Activated CD4-positive, alpha-beta T cell treated with anti-CD3 and anti-CD28 coated beads, Interleukin-2, amount 50 U/mL, for 16 hours (primary cell): ENCODE measurements around the gene KCNH5.
"Not testable (repeated sequence)": the region's sequence is repeated elsewhere in the genome, so short reads cannot be mapped to it uniquely, and the experiment has no call there.

Experiments used
- DNase-seq: peaks from one replicate; pipeline ENCODE4 v3.0.0-alpha.2; 2020

The KCNH5 gene

DNA sequence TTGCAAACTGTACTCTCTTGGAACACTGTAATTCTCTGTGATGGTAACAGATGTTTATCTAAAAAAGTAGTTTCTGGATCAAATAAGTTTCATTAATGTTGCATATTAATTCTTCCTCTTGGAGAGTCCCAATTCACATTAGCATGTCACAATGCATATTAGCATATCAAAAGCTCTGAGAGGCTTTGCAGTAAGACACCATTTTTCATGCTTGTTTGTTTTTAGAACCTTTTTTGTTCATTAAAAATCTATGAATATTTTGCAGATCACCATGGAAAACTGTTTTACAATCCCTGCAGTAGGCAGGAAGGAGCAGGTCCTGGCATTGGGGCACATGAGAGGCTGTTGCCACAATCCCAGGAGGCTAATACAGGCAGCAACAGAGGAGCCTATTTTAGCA, 180.7 kb downstream of the KCNH5 start:
- DNase-seq, result no peak

DNA sequence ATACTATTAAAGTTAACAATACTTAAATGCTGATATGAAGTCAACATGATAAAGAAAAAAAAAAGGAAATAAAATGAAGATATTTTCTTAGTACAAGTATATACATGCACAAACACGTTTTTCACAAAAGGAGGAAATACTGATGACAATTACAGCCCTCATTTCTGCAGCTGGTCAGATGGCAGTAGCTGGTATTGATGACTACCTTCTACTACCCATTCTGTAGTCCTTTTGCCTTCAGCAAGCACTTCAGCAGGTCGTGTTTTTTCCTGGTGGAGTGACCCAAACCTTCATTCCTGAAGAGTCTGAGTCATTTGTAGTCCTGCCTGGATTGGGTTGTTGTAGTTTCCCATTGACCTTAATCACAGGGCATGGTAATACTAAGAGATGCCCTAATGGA, 187.2 kb downstream of the KCNH5 start:
- DNase-seq, result not testable (repeated sequence)

DNA sequence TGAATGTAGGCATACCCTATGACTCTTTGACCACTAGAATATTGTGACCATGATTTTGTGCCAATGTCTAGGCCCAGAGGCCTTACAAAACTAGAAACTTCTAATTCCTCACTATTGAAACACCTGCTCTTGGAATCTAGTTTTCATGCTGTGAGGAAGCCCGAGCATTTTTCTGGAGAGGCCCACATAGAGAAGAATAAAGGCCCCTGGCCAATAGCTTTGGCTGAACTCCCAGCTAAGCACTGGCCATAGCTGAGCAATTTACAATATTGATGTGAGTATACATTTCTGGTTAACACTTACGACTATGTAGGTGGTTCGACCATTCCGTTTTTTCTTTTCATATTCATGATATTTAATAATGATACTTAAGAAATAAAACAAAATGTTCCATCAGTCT, 190.3 kb downstream of the KCNH5 start:
- no peak for DNase-seq

DNA sequence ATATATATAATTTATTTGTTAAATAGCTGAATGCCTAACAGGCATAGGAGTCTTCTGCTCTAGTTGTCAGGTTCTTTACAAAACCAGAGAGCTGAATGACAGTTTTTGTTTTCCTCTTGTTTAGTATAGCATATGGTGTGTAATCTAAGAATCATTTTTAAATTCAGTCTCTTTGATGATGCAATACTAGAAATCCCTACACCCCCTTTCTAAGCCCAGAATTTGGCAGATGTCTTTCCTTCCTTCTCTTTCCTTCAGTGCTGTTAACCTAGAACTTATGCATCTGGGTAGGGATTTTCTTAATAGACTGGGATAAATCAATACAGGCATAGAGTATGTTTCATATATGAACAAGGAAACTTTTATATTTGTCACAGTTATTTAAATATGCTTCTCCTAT, 198.1 kb downstream of the KCNH5 start:
- DNase-seq, result no peak

DNA sequence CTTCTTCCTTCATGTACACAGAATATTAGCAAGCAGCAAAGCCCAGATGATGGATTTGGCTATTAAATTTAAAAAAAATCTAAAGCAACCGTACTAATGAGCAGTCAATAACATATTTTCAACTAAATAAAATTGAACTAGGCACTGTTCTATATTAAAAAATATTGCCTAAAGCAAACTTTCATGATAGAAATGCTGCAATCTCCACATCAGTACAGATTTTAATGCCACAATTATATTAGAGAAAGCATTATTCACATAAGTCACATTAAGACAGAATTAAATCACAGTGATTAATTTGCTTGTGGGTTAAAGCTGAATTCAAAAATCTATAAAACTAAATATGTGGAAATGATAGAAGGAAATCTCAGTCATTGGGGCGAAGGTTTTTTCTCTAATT, 200.7 kb downstream of the KCNH5 start:
- no peak for DNase-seq

DNA sequence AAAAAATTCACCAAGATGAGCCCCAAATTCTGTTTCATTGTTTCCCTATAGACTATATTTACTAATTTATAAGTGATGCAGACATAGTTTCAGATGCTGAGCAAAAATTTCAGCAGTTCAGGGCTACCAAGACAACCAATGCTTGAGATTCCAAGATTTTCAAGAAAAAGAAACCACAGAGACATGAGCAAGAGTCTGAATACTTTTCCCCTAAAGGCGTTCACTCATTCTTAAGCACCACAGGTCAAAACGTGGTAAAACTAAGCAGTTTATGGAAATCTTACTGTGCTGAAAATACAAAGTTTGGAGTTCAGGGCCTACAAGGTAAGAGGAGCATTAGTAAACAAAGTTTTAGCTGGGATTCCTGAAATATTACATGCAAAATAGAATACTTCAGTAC, 221.2 kb downstream of the KCNH5 start:
- DNase-seq, result no peak

DNA sequence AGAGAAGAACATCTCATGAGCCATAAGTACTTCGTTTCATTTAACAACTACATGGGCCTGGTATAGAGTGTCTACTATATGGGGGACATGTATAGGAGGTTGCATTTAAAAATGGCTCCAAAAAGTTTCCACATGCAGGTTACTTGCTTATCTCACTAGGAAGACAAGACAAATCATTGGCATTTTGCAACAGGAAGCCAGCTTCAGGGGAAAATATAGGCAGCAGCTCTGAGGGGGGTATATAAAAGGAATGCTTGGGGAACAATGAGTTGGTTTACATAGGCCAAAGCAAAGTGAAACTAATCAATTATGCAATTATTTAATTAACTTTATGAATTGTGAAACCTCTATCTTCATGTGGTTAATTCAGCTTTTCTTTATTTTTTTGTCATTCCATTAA, 225.3 kb downstream of the KCNH5 start:
- no peak for DNase-seq

DNA sequence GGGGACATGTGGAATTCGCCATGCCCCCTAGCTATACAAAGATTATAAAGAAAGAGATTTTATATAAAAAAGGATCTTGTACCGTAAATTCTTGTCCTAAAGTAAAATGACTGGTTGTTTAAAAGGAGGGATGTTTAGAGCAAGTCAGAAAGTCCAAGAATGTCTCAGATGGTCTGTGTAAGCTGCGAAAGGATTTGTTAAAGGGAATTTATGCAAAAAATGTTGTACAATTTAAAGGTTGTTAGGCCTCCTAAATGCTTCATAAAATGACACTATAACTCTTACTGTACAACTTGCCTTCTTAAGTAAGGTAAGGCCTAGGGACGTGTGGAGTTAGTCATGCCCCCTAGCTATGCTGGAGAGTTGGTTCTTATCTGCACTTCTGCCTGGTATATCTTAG, 237.6 kb downstream of the KCNH5 start:
- no peak for DNase-seq

DNA sequence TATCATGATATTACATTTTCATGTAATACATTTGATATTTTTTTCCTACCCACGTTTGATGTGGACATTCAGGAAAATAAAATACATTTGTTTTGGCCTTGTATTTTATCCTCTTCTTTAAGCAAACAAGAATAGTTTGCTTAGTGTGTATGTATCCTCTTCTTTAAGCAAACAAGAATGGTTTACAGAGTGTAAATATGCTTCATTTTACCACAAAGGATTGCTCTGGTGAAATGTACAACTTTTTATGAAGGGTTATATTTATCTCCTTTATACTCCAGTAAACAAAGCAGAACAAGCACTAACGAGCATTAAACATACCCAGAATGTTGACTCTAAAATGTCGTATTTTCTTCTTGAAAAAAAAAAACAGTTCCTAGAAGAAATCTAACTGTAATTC, 244.7 kb downstream of the KCNH5 start:
- DNase-seq, result no peak

DNA sequence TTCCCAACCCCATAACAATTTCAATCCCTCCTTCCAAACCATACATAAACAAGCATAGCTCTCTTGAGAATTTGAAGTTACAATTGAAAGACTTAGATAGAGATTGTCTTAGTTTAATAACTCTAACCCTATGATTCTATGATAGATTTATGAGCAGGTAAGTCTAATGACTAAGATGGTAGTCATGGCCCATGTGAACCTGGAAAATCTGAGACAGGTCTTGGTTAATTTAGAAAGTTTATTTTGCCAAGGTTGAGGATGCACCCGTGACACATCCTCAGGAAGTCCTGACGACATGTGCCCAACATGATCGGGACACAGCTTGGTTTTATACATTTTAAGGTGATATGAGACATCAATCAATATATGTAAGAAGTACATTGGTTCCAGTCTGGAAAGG, 248.8 kb downstream of the KCNH5 start:
- DNase-seq, result no peak

DNA sequence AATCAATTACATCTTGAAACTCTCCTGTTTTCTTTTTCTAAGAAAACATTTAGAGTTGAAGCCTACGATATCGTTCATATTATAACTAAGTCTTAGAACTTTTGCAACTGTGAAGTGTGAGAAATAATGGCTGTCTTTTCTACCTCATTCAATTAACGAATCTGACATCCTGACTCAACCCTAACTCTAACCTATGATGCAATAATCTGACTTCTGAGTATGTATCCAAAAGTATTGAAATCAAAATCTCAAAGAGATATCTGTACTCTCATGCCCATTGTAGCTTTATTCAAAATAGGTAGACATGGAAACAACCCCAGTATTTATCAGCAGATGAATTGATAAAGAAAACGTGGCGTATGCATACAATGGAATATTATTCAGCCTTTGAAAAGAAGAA, 252.7 kb downstream of the KCNH5 start:
- no peak for DNase-seq

DNA sequence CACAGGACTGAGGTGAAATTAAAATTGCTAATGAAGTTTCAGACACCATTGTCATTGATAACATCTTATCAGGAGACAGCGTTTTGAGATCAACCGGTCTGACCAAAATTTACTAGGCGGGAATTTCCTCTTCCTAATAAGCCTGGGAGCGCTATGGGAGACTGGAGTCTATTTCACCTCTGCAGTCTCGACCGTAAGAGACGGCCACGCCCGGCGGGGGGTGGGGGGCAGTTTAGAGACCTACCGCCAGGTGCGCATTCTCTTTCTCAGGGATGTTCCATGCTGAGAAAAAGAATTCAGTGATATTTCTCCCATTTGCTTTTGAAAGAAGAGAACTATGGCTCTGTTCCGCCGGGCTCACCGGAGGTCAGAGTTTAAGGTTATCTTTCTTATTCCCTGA, 263.9 kb downstream of the KCNH5 start:
- DNase-seq, result not testable (repeated sequence)

DNA sequence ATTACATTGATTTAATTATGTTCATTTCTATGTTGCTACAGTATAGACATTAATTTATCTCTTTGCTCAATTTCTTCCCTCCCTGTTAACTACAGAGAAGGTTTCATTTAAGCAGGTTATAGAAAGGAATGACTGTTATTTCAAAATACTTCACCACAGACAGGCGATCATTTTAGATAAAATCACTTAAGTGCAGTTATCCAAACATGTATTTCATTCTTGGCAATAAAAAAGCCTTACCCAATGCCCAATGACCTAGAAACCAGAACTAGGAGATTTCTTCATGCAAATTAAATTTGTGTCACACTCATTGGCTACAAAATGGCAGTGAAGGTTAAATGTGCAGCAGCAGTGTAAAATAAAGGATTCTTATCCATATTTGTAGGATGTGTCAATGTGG, 266.4 kb downstream of the KCNH5 start:
- no peak for DNase-seq

DNA sequence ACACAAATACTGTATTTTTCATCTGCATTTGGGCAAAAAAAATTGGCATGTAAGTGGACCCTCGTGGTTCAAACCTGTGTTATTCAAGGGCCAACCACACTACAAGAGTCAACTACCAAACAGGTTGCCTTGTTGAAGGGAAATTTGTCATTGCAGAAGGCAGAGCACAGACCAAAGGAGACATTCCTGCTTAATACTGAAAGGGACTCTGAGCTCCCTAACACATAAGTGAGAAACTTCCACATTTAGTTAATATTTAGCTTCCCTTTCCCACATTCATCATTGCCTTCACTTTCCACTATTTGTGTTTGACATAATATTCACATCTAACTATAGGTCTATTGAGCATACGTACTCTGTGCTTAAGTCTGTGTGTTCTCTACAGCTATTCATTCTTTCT, 266.9 kb downstream of the KCNH5 start:
- DNase-seq, result no peak

DNA sequence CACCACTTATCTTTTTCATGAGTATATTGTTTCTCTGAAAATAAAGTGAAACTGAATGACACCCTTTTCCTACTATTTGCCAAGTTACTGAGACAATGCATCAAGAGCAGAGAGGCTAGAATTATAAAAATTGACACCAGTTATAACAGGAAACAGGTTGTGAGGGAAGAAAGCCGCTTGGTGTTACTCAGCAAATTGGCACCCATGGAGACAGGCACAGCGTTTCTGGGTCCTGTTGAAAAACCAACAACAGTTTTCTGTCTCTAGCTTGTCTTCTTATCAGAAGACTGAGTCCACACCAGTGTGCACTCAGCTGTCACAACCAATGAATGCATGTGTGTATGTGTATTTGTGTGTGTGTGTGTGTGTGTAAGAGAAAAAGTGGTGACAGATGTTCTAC, 267.7 kb downstream of the KCNH5 start:
- DNase-seq, result no peak

DNA sequence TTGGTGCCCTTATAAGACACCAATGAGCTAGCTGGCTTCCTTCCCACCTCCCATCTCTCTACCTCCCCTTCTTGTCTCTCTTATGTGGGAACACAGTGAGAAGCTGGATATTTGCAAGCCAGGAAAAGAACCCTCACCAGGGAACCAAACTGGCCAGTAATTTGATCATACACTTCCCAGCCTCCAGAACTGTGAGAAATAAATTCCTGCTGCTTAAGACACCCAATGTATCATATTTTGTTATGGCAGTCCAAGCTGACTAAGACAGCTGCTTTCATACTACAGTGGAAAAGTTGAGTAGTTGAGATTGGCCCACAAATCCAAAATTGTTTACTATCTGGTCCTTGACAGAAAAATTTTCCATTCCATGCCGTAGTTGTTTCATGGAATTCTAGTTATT, 269.0 kb downstream of the KCNH5 start:
- DNase-seq, result no peak

DNA sequence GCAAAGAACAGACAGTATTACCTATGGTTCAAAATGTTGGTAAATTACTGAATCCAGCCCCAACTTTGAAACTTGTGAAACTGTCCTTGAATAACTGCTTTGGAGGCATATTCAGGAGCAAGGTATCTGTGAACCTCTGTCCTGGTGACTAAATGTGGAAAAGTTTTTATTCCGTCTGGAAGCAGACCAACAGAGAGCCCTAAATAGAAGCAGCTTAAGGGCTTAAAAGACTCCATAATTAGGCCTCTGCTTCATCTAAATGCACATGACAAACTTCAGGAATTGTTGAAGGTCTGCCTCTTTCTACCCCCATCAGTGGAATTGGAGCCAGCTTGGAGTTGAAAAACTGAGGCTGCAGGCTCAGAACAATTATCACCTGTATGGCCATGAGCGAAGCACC, 276.5 kb downstream of the KCNH5 start:
- DNase-seq, result no peak

DNA sequence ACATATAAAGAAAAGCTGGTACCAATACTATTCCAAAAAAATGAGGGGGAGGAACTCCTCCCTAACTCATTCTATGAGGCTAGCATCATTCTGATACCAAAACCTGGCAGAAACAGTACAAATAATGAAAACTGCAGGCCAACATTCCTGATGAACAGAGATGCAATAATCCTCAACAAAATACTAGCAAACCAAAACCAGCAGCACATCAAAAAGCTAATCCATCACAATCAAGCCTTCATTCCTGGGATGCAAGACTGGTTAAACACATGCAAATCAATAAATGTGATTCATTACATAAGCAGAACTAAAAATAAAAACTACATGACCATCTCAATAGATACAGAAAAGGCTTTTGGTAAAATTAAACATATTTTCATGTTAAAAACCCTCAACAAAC, 281.3 kb downstream of the KCNH5 start:
- no peak for DNase-seq

DNA sequence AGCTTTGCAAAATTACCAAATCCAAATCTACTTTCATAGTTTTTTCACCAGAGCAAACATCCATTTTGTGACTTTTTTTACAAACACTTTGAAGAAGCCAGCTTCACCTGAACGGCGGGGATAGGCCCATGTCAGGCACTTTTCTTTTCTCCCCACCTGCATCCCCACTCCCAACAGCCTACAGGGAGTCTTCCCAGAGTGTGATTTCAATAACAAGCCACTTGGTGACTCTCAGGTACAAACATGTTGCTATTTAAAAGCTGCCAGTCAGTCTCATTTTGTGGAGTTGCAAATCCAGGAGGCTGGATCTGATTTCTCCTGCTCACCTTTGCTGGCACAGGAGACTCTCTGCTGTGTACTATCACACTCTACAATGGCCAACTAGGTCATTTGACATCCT, 285.5 kb downstream of the KCNH5 start:
- no peak for DNase-seq

DNA sequence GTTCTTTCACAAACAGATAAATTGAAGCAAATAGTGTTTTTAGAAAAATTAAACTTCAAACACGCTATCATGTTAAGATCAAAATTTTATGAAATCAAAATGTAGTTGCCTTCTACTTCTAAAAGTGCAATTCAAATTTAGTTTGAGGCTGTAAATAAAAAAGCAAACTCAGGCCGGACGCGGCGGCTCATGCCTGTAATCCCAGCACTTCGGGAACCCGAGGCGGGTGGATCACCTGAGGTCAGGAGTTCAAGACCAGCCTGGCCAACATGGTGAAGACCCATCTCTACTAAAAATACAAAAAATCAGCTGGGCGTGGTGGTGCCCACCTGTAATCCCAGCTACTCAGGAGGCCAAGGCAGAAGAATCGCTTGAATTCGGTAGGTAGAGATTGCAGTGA, 298.4 kb downstream of the KCNH5 start:
- DNase-seq, result not testable (repeated sequence)

DNA sequence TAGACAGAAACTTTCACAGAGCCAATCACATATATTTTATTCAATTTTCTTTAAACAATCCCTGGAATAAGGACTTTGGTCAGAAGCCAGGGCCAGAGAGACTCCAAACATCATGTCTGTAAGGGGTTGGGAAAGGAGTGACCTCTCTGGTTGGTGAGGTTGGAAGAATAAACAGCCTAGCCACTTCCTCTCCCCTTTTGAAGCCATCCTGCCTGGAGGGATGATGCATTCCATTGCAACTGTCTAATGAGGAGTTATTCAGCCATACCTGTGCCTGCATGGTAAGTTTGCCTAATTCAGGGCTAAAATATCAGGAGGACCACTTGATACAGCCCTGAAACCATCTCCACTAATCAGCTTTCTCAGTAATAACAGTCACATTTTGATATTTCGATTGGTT, 299.8 kb downstream of the KCNH5 start:
- DNase-seq, result no peak

DNA sequence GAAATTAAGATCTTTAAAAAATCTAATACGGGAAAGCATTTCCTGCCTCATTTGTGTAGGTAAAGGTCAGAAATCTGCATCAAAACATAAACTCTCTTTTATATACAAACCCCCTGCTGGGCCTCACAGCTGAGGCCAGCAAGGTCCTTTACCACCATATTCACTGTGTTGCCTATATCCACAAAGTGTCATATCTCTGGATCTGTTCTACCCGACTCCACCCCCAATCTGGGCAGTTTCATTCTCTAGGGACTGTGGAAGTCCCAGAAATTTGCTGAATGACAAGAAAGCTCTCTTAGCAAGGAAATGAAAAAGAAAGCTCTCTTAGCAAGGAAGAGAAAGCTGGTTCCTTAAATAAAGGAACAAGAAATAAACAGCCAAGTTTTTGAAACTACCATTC, 301.7 kb downstream of the KCNH5 start:
- no peak for DNase-seq

DNA sequence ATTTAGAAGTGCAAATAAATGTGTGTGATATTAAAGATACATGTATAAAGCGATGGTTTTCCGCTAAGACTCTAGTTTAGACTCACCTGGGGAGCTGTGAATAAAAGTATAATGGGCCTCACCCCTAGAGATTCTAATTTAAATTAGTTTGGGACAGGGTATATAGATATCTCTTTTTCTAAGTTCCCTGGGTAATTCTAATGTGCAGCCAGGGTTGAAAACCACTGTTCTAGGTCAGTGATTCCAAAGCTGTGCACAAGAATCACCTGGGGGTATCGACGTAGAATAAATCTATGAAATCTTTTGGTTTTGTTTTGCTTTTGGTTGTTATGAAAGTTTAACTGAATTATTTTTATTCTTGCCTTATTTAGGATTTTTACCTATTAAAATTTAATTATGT, 302.1 kb downstream of the KCNH5 start:
- no peak for DNase-seq

DNA sequence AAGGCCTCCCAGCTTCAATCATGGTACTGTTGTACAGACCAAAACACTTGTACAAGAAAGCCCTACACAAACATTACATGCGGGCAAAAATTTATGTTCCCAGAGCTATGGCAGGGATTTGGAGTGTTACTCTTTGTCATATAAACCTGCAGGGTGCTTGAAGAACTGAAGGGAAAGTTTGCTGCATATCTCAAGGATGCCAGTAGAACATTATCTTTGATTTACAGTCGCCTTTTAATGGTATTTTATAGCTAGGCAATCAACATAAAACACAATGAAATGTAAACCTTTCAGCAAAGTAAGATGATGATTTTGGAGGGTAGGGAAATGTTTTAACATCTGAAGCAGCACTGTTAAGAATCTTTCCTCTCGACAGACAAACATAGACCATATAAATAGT, 305.6 kb downstream of the KCNH5 start:
- no peak for DNase-seq

DNA sequence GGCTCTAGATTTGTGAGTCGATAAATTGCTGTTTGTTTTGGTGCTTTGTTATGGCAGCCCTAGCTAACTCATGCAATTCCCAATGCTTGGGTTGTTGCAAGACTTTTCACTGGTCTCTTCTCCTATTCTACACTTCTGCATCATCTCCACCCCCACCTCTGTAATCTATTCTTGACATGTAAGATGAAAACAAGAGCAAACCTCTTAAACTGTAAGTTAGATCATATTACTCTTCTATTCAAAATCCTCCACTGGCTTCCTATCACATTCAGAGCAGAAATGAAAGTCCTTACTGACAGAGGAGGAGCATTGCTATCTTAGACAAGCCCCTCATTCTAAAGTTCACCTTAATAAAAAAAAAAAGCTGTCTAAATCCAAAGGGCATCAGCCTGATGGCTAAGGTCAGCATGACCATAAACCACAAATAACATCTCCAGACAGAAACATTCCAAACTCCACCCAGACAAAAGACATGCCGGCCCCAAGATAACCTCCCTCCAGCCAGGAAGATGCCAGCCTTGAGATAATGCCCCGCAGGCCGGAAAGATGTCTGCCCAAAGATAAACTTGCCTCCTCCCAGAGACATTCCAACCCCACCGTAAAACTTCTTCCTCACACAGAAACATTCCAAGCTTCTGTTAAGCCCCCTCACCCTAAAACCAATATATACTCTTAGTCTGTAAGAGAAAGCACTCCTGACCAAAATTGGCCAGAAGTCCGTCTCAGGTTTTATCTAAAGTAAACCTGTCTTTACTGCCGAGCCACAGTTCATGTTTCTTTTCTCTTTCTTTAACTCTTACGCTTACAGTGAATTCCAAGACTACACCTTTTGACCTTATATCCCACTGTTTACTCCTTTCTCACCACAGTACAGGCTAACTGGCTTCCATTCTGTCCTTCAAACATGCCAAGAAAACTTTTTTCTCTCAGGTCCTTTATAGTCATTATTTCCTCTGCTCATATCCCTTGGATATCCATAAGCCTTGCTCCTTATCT, 308.9 kb downstream of the KCNH5 start:
- DNase-seq, result no peak
